ENCODE measurements around the gene GPBAR1. TPM values are rescaled to one million over a fixed set of nuclear protein-coding genes. Genes with fewer than 3 reads are reported as not detected.

GPBAR1 gene
- total and polyA plus RNA-seq, 9 of the 15 experiments (the other 6 are each of a cell fraction or from before 2014, with no cell fraction given) = not detected

DNA sequence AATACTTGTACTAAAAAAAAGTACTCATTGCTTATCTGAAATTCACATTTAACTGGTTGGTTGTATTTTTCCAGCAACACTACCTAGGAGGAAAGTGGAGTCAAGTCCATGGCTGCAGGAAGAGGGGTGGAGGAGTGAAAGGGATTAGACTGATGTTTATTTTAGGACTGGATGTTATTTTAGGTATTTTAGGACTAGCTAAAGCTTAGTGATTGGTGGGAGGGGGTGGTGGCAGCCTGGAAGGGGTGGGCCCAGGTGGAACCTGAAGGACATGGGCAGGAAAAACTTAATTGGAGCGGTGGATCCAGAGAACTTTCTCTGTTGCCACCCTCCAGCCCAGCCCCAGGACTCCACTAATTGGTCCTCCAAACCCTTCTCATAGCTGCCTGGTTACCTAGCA lies 35.4 kb downstream of the GPBAR1 start:
- no peak overlapping the region for H3K4me3 ChIP-seq
- peaks cover 34 to 36% of the 10 kb centered on the region in 2 experiments; a peak in 4 of 5 replicates for H3K4me1 ChIP-seq (replicated peaks in 1 of 2; ENCODE audit: control insufficient read depth in 2 of 2, insufficient read depth in 2 of 2, low read length in 2 of 2)
- H3K9me1 ChIP-seq (ENCODE audit: control insufficient read depth, insufficient read depth, low read length) = peaks cover 3% of the 10 kb centered on the region
- H3K27ac ChIP-seq (ENCODE audit: extremely low read depth, low read depth, low read length) = no peak overlapping the region
- ATAC-seq (no peak), FAIRE-seq (no peak), DNase-seq (ENCODE audit: extremely low read depth in 1 of 4, low spot score in 3 of 4) (no peak)
- in situ Hi-C loops (cut with MboI) = no loop called here
- no peak overlapping the region for H3K9ac ChIP-seq (ENCODE audit: insufficient read depth in 1 of 2, low read depth in 2 of 2, low read length in 2 of 2)
- H3K27me3 ChIP-seq (ENCODE audit: control insufficient read depth in 2 of 2, insufficient read depth in 2 of 2, low read length in 2 of 2) = no peaks in the 10 kb centered on the region
- no peak overlapping the region for H3K4me2 ChIP-seq (ENCODE audit: insufficient read depth, low read length)
- intact Hi-C loops (cut with micrococcal nuclease) = no loop called here
- BruUV-seq (replicated peaks) = no TSS peak
- H4K20me1 ChIP-seq (replicated peaks; ENCODE audit: control insufficient read depth, insufficient read depth, low read length) = no peaks in the 10 kb centered on the region
- no peak overlapping the region for H2AFZ ChIP-seq (ENCODE audit: low read depth, low read length)
- H3K36me3 ChIP-seq (ENCODE audit: control insufficient read depth, insufficient read depth, low read length) = no peaks in the 10 kb centered on the region
- ChIA-PET CTCF (ENCODE audit: low intra/inter-chr PET ratio) (no interaction called here), POLR2A (interaction anchor here (0.7 to 2.2 kb wide), 4 partner anchors 8 to 158 kb away, joined by 3 to 8 read pairs (median 4); no protein-coding TSS in a partner anchor)
- no peaks in the 10 kb centered on the region for H3K9me3 ChIP-seq (replicated peaks; ENCODE audit: control insufficient read depth, insufficient read depth, low read depth, low read length)
- 80% methylated on average over 1 of the region's 1 CpG for whole genome bisulfite sequencing (ENCODE audit: insufficient coverage, low coverage, missing lambda C conversion rate)
- peaks cover 16% of the 10 kb centered on the region for H3K79me2 ChIP-seq (ENCODE audit: control insufficient read depth, insufficient read depth, low read length)
- TF ChIP-seq TAF1 (IDR thresholded peaks at IDR 0.05; ENCODE audit: control insufficient read depth, extremely low read depth, insufficient read depth, low read length, severe bottlenecking) (no peak), SAP30 (IDR thresholded peaks at IDR 0.05; ENCODE audit: borderline replicate concordance, insufficient read depth, low read depth, low read length, poor library complexity, severe bottlenecking) (no peak), PHF8 (IDR thresholded peaks at IDR 0.05; ENCODE audit: borderline replicate concordance, low read length) (no peak), NR2C2 (CRISPR knock-in tag; IDR thresholded peaks at IDR 0.05) (no peak), NR2C2 (tag; IDR thresholded peaks at IDR 0.05) (no peak), MIER1 (IDR thresholded peaks at IDR 0.05; ENCODE audit: low read depth) (no peak), SMC3 (conservative IDR thresholded peaks at IDR 0.05; ENCODE audit: insufficient read depth, low read depth, low read length) (no peak)
- TF ChIP-seq, protein P1, sequence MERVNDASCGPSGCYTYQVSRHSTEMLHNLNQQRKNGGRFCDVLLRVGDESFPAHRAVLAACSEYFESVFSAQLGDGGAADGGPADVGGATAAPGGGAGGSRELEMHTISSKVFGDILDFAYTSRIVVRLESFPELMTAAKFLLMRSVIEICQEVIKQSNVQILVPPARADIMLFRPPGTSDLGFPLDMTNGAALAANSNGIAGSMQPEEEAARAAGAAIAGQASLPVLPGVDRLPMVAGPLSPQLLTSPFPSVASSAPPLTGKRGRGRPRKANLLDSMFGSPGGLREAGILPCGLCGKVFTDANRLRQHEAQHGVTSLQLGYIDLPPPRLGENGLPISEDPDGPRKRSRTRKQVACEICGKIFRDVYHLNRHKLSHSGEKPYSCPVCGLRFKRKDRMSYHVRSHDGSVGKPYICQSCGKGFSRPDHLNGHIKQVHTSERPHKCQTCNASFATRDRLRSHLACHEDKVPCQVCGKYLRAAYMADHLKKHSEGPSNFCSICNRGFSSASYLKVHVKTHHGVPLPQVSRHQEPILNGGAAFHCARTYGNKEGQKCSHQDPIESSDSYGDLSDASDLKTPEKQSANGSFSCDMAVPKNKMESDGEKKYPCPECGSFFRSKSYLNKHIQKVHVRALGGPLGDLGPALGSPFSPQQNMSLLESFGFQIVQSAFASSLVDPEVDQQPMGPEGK (CRISPR knock-in tag; IDR thresholded peaks at IDR 0.05; ENCODE audit: borderline replicate concordance) = no peak
- TF ChIP-seq, protein P2, sequence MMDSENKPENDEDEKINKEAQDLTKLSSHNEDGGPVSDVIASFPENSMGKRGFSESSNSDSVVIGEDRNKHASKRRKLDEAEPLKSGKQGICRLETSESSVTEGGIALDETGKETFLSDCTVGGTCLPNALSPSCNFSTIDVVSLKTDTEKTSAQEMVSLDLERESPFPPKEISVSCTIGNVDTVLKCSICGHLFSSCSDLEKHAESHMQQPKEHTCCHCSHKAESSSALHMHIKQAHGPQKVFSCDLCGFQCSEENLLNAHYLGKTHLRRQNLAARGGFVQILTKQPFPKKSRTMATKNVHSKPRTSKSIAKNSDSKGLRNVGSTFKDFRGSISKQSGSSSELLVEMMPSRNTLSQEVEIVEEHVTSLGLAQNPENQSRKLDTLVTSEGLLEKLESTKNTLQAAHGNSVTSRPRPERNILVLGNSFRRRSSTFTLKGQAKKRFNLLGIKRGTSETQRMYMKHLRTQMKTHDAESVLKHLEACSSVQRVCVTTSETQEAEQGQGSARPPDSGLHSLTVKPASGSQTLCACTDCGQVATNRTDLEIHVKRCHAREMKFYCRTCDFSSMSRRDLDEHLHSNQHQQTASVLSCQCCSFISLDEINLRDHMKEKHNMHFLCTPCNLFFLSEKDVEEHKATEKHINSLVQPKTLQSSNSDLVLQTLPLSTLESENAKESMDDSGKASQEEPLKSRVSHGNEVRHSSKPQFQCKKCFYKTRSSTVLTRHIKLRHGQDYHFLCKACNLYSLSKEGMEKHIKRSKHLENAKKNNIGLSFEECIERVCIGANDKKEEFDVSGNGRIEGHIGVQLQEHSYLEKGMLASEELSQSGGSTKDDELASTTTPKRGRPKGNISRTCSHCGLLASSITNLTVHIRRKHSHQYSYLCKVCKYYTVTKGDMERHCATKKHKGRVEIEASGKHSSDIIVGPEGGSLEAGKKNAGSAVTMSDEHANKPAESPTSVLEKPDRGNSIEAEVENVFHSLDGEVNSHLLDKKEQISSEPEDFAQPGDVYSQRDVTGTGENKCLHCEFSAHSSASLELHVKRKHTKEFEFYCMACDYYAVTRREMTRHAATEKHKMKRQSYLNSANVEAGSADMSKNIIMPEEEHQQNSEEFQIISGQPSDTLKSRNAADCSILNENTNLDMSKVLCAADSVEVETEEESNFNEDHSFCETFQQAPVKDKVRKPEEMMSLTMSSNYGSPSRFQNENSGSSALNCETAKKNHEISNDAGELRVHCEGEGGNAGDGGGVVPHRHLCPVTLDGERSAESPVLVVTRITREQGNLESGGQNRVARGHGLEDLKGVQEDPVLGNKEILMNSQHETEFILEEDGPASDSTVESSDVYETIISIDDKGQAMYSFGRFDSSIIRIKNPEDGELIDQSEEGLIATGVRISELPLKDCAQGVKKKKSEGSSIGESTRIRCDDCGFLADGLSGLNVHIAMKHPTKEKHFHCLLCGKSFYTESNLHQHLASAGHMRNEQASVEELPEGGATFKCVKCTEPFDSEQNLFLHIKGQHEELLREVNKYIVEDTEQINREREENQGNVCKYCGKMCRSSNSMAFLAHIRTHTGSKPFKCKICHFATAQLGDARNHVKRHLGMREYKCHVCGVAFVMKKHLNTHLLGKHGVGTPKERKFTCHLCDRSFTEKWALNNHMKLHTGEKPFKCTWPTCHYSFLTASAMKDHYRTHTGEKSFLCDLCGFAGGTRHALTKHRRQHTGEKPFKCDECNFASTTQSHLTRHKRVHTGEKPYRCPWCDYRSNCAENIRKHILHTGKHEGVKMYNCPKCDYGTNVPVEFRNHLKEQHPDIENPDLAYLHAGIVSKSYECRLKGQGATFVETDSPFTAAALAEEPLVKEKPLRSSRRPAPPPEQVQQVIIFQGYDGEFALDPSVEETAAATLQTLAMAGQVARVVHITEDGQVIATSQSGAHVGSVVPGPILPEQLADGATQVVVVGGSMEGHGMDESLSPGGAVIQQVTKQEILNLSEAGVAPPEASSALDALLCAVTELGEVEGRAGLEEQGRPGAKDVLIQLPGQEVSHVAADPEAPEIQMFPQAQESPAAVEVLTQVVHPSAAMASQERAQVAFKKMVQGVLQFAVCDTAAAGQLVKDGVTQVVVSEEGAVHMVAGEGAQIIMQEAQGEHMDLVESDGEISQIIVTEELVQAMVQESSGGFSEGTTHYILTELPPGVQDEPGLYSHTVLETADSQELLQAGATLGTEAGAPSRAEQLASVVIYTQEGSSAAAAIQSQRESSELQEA (IDR thresholded peaks at IDR 0.05; ENCODE audit: low read depth) = no peak
- TF ChIP-seq, protein P3, sequence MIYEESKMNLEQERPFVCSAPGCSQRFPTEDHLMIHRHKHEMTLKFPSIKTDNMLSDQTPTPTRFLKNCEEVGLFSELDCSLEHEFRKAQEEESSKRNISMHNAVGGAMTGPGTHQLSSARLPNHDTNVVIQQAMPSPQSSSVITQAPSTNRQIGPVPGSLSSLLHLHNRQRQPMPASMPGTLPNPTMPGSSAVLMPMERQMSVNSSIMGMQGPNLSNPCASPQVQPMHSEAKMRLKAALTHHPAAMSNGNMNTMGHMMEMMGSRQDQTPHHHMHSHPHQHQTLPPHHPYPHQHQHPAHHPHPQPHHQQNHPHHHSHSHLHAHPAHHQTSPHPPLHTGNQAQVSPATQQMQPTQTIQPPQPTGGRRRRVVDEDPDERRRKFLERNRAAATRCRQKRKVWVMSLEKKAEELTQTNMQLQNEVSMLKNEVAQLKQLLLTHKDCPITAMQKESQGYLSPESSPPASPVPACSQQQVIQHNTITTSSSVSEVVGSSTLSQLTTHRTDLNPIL (CRISPR knock-in tag; IDR thresholded peaks at IDR 0.05) = no peak

All from K562 (cell line).